ENCODE measurements around the gene RIN3.

DNA sequence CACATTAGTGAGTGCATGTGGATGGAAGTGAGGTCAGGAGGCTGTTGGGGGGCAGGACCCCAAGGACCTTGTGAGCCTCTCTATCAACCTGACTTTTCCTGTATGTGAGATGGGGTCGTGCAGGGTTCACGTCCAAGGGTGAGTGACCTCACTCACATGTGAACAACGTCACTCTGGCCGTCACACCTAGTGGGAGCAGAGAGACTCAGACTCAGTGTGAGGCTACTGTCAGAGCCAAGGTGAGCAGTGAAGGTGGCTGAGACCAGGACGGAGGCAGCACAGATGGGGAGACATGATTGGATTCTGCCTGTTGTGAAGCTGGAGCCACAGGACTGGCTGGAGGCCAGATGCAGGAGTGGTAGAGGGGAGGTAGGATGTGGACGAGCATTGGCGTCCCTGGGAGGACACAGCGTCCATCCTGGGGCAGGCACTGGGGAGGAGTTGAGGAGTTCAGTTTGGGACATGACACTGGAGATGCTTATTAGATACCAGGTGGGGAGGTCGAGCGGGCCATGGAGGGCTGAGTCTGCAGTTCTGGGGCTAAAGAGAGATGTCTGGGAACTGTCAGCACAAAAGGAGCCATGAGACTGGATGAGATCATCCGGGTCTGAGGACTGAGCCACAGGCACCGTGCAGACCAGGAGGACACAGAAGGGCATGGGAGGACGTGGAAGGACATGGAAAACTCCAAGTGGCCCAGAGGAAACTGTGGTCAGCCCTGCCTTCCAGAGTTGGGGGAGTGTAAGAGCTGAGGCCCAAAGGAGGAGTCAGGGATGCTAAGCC is 142.0 kb downstream of the RIN3 start:
- TF ChIP-seq, protein P1, sequence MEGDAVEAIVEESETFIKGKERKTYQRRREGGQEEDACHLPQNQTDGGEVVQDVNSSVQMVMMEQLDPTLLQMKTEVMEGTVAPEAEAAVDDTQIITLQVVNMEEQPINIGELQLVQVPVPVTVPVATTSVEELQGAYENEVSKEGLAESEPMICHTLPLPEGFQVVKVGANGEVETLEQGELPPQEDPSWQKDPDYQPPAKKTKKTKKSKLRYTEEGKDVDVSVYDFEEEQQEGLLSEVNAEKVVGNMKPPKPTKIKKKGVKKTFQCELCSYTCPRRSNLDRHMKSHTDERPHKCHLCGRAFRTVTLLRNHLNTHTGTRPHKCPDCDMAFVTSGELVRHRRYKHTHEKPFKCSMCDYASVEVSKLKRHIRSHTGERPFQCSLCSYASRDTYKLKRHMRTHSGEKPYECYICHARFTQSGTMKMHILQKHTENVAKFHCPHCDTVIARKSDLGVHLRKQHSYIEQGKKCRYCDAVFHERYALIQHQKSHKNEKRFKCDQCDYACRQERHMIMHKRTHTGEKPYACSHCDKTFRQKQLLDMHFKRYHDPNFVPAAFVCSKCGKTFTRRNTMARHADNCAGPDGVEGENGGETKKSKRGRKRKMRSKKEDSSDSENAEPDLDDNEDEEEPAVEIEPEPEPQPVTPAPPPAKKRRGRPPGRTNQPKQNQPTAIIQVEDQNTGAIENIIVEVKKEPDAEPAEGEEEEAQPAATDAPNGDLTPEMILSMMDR (IDR thresholded peaks at IDR 0.05), result no peak
- no peak for TF ChIP-seq POLR2A (IDR thresholded peaks at IDR 0.05)
